ENCODE results near the gene KCNQ1OT1. TPM values are rescaled to one million over a fixed set of nuclear protein-coding genes. Genes with fewer than 3 reads are reported as not detected.

KCNQ1OT1 gene
- total and polyA plus RNA-seq, 2 of the 4 experiments (the other 2 are of a cell fraction) = 0.14 to 2.0 TPM

GRCh38 chr11:2707736-2708135 is 7.9 kb upstream of the KCNQ1OT1 start:
- no peak overlapping the region for H3K56ac ChIP-seq (ENCODE audit: extremely low read depth, insufficient read depth, low read length)
- H3K14ac ChIP-seq (replicated peaks; ENCODE audit: low read depth, low read length) = no peak overlapping the region
- H2BK20ac ChIP-seq (ENCODE audit: low read depth, low read length) = no peak overlapping the region
- H3K9me3 ChIP-seq (ENCODE audit: control insufficient read depth, insufficient read depth, low read length) = peaks cover 7% of the 10 kb centered on the region
- no peak overlapping the region for H3K27ac ChIP-seq (ENCODE audit: insufficient read depth, low read length)
- H4K91ac ChIP-seq (ENCODE audit: insufficient read depth, low read depth, low read length) = no peak overlapping the region
- H4K8ac ChIP-seq (ENCODE audit: low read depth in 2 of 2, low read length in 2 of 2) = no peak overlapping the region
- no TSS peak for BruUV-seq (replicated peaks)
- peaks cover 6% of the 10 kb centered on the region; the same call in 1 of the 2 replicates for H3K4me1 ChIP-seq (ENCODE audit: control insufficient read depth, insufficient read depth, low read length)
- H2BK120ac ChIP-seq (ENCODE audit: low read depth, low read length) = no peak overlapping the region
- dilution Hi-C loops (cut with HindIII; ENCODE audit: low sequenced_read_pairs, unreplicated experiment) = no loop called here
- no peak overlapping the region for H4K5ac ChIP-seq (ENCODE audit: low read depth, low read length)
- intact Hi-C loops (cut with micrococcal nuclease) = no loop called here
- H2AK5ac ChIP-seq (ENCODE audit: low read depth, low read length) = no peak overlapping the region
- no peak overlapping the region for H2BK5ac ChIP-seq (ENCODE audit: low read depth, low read length, poor library complexity, severe bottlenecking)
- no peaks in the 10 kb centered on the region for H3K9me1 ChIP-seq (ENCODE audit: insufficient read depth, low read length)
- H3K79me1 ChIP-seq (ENCODE audit: low read depth in 1 of 2, low read length in 2 of 2) = no peaks in the 10 kb centered on the region
- H3K36me3 ChIP-seq (ENCODE audit: control insufficient read depth, insufficient read depth, low read length) = no peaks in the 10 kb centered on the region
- H3K9ac ChIP-seq (ENCODE audit: low read depth, low read length) = no peak overlapping the region
- POLR2A ChIA-PET (ENCODE audit: unreplicated experiment) = no interaction called here
- H3K23ac ChIP-seq (ENCODE audit: low read depth, low read length) = no peak overlapping the region
- H3K4me3 ChIP-seq (ENCODE audit: insufficient read depth, low read depth, low read length) = no peak overlapping the region
- ATAC-seq (ENCODE audit: low read depth) = no peak
- TF ChIP-seq ELK1 (IDR thresholded peaks at IDR 0.05; ENCODE audit: borderline replicate concordance, low read depth, low read length) (no peak), MAZ (IDR thresholded peaks at IDR 0.05; ENCODE audit: borderline replicate concordance, low read depth, low read length) (no peak), CTCF (conservative IDR thresholded peaks at IDR 0.05; ENCODE audit: low read depth, low read length) (no peak), RCOR1 (IDR thresholded peaks at IDR 0.05; ENCODE audit: insufficient replicate concordance, low read length) (no peak), MAFK (IDR thresholded peaks at IDR 0.05; ENCODE audit: low read depth, low read length) (no peak), FOS (IDR thresholded peaks at IDR 0.05; ENCODE audit: low read depth, low read length) (no peak), SMC3 (IDR thresholded peaks at IDR 0.05; ENCODE audit: low read depth, low read length) (no peak), BHLHE40 (IDR thresholded peaks at IDR 0.05; ENCODE audit: low read depth, low read length) (no peak)
- CTCF ChIA-PET = no interaction called here
- no peak for DNase-seq
- H2BK15ac ChIP-seq (ENCODE audit: low read depth, low read length) = no peak overlapping the region
- in situ Hi-C loops (cut with MboI; ENCODE audit: low sequenced_read_pairs) = no loop called here
- peaks cover 24% of the 10 kb centered on the region for H3K27me3 ChIP-seq (ENCODE audit: control insufficient read depth, insufficient read depth, low read length)
- H4K20me1 ChIP-seq (ENCODE audit: insufficient read depth, low read length) = no peaks in the 10 kb centered on the region
- H3K4me2 ChIP-seq (ENCODE audit: low read depth, low read length) = no peak overlapping the region
- H2AK9ac ChIP-seq (replicated peaks; ENCODE audit: low read depth, low read length, poor library complexity) = no peak overlapping the region
- no peak overlapping the region; the same call in 1 of the 2 replicates for H3K18ac ChIP-seq (ENCODE audit: low read depth, low read length)
- no peak overlapping the region for H2AFZ ChIP-seq (replicated peaks; ENCODE audit: low read length, poor library complexity)
- no peak overlapping the region for H3K4ac ChIP-seq (ENCODE audit: low read depth, low read length)
- WGBS, 2 experiments (ENCODE audit: extremely low coverage in 2 of 2, insufficient read length in 1 of 2) = 80% methylated on average over 1 of the region's 7 CpGs; no CpG with 5 or more reads in 1 of the 2 experiments
